ENCODE data around the gene EDARADD. TPM values are rescaled to one million over a fixed set of nuclear protein-coding genes. Genes with fewer than 3 reads are reported as not detected.

Gene EDARADD
- total RNA-seq, 1 donor from 2014 or later = 0.98 TPM

- Mint-ChIP-seq H3K9me3 (ENCODE audit: unreplicated experiment) (no peaks in the 10 kb centered on the region), H3K27me3 (ENCODE audit: unreplicated experiment) (no peaks in the 10 kb centered on the region), H3K4me3 (ENCODE audit: unreplicated experiment) (no peak overlapping the region), H3K36me3 (ENCODE audit: unreplicated experiment) (peaks cover 11% of the 10 kb centered on the region), H3K4me1 (ENCODE audit: low read depth, unreplicated experiment) (no peaks in the 10 kb centered on the region), H3K27ac (ENCODE audit: unreplicated experiment) (no peak overlapping the region)
- TF ChIP-seq CTCF (IDR thresholded peaks at IDR 0.05; ENCODE audit: partially characterized antibody, unreplicated experiment) = no peak
- no peak for DNase-seq
These were observed 12.4 kb upstream of the EDARADD start for GRCh38 chr1:236381565-236382158.

- no peaks in the 10 kb centered on the region for H3K4me1 Mint-ChIP-seq (ENCODE audit: low read depth, unreplicated experiment)
- no peak for TF ChIP-seq CTCF (IDR thresholded peaks at IDR 0.05; ENCODE audit: partially characterized antibody, unreplicated experiment)
- no peaks in the 10 kb centered on the region for H3K27me3 Mint-ChIP-seq (ENCODE audit: unreplicated experiment)
- no peaks in the 10 kb centered on the region for H3K9me3 Mint-ChIP-seq (ENCODE audit: unreplicated experiment)
- no peak overlapping the region for H3K27ac Mint-ChIP-seq (ENCODE audit: unreplicated experiment)
- H3K36me3 Mint-ChIP-seq (ENCODE audit: unreplicated experiment) = no peaks in the 10 kb centered on the region
- no peak overlapping the region for H3K4me3 Mint-ChIP-seq (ENCODE audit: unreplicated experiment)
- DNase-seq = no peak
These were observed 5.8 kb upstream of the EDARADD start for GRCh38 chr1:236388332-236388731.

GRCh38 chr1:236389253-236389652, 4.8 kb upstream of the EDARADD start:
- Mint-ChIP-seq H3K27ac (ENCODE audit: unreplicated experiment) (no peak overlapping the region), H3K4me1 (ENCODE audit: low read depth, unreplicated experiment) (no peaks in the 10 kb centered on the region), H3K9me3 (ENCODE audit: unreplicated experiment) (no peaks in the 10 kb centered on the region), H3K4me3 (ENCODE audit: unreplicated experiment) (no peak overlapping the region), H3K36me3 (ENCODE audit: unreplicated experiment) (no peaks in the 10 kb centered on the region), H3K27me3 (ENCODE audit: unreplicated experiment) (peaks cover 2% of the 10 kb centered on the region)
- DNase-seq = no peak
- no peak for TF ChIP-seq CTCF (IDR thresholded peaks at IDR 0.05; ENCODE audit: partially characterized antibody, unreplicated experiment)

DNA sequence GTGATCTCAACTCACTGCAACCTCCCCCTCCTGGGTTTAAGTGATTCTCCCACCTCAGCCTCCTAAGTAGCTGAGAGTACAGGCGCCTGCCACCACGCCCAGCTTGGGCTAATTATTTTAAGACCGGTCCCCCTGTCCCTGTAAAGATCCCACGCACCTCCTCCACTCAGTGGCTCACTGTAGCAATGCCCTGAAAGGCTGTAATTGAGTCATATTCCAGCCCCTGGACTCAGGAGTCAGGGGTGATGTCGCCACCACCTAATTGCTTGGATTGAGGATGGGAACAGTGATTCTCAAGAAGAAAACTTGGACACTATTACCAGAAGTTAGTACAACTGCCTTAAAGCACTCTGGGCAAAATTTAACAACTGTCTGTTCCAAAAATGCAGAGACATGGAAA, 3.1 kb upstream of the EDARADD start:
- Mint-ChIP-seq H3K9me3 (ENCODE audit: unreplicated experiment) (no peaks in the 10 kb centered on the region), H3K4me3 (ENCODE audit: unreplicated experiment) (no peak overlapping the region), H3K27me3 (ENCODE audit: unreplicated experiment) (peaks cover 8% of the 10 kb centered on the region), H3K4me1 (ENCODE audit: low read depth, unreplicated experiment) (peaks cover 2% of the 10 kb centered on the region), H3K27ac (ENCODE audit: unreplicated experiment) (no peak overlapping the region), H3K36me3 (ENCODE audit: unreplicated experiment) (no peaks in the 10 kb centered on the region)
- TF ChIP-seq CTCF (IDR thresholded peaks at IDR 0.05; ENCODE audit: partially characterized antibody, unreplicated experiment) = no peak
- no peak for DNase-seq

GRCh38 chr1:236392182-236392581, 1.9 kb upstream of the EDARADD start:
- TF ChIP-seq CTCF (IDR thresholded peaks at IDR 0.05; ENCODE audit: partially characterized antibody, unreplicated experiment) = no peak
- Mint-ChIP-seq H3K36me3 (ENCODE audit: unreplicated experiment) (no peaks in the 10 kb centered on the region), H3K27ac (ENCODE audit: unreplicated experiment) (no peak overlapping the region), H3K4me1 (ENCODE audit: low read depth, unreplicated experiment) (peaks cover 2% of the 10 kb centered on the region), H3K9me3 (ENCODE audit: unreplicated experiment) (no peaks in the 10 kb centered on the region), H3K27me3 (ENCODE audit: unreplicated experiment) (peaks cover 12% of the 10 kb centered on the region), H3K4me3 (ENCODE audit: unreplicated experiment) (no peak overlapping the region)
- no peak for DNase-seq

All from glutamatergic neuron (in vitro differentiated cells).